PFSK-1 (cell line): ENCODE data around the gene DPH1.

Source experiments
- FOXP2 ChIP-seq: optimal IDR thresholded peaks from 2 replicates; pipeline ENCODE3; 2011; ENCODE audit warnings: borderline replicate concordance, control low read depth, inconsistent platforms; ENCODE audit not compliant: insufficient read depth; ENCODE audit errors: extremely low read length, extremely low read depth
- POLR2AphosphoS5 ChIP-seq: IDR thresholded peaks from 2 replicates; pipeline ENCODE4 v1.6.1; 2012; ENCODE audit warnings: low read depth, mild to moderate bottlenecking, control low read depth, low read length, moderate library complexity
- SIN3A ChIP-seq: IDR thresholded peaks from 2 replicates; pipeline ENCODE4 v1.6.1; 2012; ENCODE audit warnings: mild to moderate bottlenecking, low read length, moderate library complexity, borderline replicate concordance; ENCODE audit not compliant: insufficient read depth
- TAF1 ChIP-seq: IDR thresholded peaks from 2 replicates; pipeline ENCODE4 v1.6.1; 2012; ENCODE audit warnings: low read length, control low read depth, borderline replicate concordance; ENCODE audit not compliant: insufficient read depth
- TF ChIP-seq, protein P1 (sequence below), 2 experiments: IDR thresholded peaks; 2 replicates each; pipeline versions ENCODE4 v1.6.1 to v1.8.0; 2011 to 2012; ENCODE audit warnings: low read depth in 2 of 2, low read length in 2 of 2, control low read depth in 1 of 2, inconsistent platforms in 1 of 2, mild to moderate bottlenecking in 1 of 2, moderate library complexity in 1 of 2; ENCODE audit not compliant: insufficient read depth in 1 of 2

- TF ChIP-seq SIN3A (no peak), TAF1 (no peak), POLR2AphosphoS5 (no peak), FOXP2 (no peak)
- TF ChIP-seq, protein P1, sequence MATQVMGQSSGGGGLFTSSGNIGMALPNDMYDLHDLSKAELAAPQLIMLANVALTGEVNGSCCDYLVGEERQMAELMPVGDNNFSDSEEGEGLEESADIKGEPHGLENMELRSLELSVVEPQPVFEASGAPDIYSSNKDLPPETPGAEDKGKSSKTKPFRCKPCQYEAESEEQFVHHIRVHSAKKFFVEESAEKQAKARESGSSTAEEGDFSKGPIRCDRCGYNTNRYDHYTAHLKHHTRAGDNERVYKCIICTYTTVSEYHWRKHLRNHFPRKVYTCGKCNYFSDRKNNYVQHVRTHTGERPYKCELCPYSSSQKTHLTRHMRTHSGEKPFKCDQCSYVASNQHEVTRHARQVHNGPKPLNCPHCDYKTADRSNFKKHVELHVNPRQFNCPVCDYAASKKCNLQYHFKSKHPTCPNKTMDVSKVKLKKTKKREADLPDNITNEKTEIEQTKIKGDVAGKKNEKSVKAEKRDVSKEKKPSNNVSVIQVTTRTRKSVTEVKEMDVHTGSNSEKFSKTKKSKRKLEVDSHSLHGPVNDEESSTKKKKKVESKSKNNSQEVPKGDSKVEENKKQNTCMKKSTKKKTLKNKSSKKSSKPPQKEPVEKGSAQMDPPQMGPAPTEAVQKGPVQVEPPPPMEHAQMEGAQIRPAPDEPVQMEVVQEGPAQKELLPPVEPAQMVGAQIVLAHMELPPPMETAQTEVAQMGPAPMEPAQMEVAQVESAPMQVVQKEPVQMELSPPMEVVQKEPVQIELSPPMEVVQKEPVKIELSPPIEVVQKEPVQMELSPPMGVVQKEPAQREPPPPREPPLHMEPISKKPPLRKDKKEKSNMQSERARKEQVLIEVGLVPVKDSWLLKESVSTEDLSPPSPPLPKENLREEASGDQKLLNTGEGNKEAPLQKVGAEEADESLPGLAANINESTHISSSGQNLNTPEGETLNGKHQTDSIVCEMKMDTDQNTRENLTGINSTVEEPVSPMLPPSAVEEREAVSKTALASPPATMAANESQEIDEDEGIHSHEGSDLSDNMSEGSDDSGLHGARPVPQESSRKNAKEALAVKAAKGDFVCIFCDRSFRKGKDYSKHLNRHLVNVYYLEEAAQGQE (IDR thresholded peaks at IDR 0.05; ENCODE audit: insufficient read depth in 1 of 2, low read depth in 2 of 2, low read length in 2 of 2) = no peak
These were observed 33.1 kb upstream of the DPH1 start for GRCh38 chr17:1996800-1997288.
